K562 (cell line): ENCODE results near the gene FBXL4. TPM values are rescaled to one million over a fixed set of nuclear protein-coding genes. Genes with fewer than 3 reads are reported as not detected.
"Not testable (repeated sequence)": the region's sequence is repeated elsewhere in the genome, so short reads cannot be mapped to it uniquely, and the experiment has no call there.

ENCODE experiments used
- ATAC-seq: fragments of 200-7000 bp; cut with Tn5 transposase; 3 replicates; pipeline ENCODE4 v1.9.1; 2020; ENCODE audit warnings: moderate library complexity
- BruUV-seq: library from RNA; stranded (reverse); fragments of 400-500 nt; replicated peaks from 2 replicates; lab custom pipeline; 2021; lab: Mats Ljungman, UMichigan
- CTCF ChIA-PET: fragments of 300-600 bp; formaldehyde crosslinking; extraction: SDS; loops from one replicate; lab custom pipeline; 2021; ENCODE audit warnings: low intra/inter-chr PET ratio; lab: Yijun Ruan, JAX
- POLR2A ChIA-PET: fragments of 300-600, 350-650 bp; sonication (Branson Sonifier 250); formaldehyde crosslinking; extraction: SDS; loops from one replicate; lab custom pipeline; 2021; ENCODE audit warnings: antibody characterized with exemption, inconsistent platforms; lab: Yijun Ruan, JAX
- DNase-seq, 4 experiments: peaks; one replicate each; pipeline versions ENCODE4 v3.0.0 to v3.0.0-alpha.2; 2011 to 2018; ENCODE audit warnings: low spot score in 3 of 4, mixed read lengths in 3 of 4; ENCODE audit errors: extremely low read depth in 1 of 4
- FAIRE-seq: peaks from 2 replicates; lab custom pipeline; 2011; peaks lifted over from hg19 to GRCh38; lab: Jason Lieb, UNC
- H2AFZ ChIP-seq: 2 replicates; pipeline ENCODE4 v1.6.0; 2011; ENCODE audit warnings: low read depth, low read length, control low read depth, inconsistent platforms
- H3K27ac ChIP-seq: fragments of 200-600 bp; 3 replicates; pipeline ENCODE4 v1.8.0; 2011; ENCODE audit warnings: low read depth, mild to moderate bottlenecking, control low read depth, inconsistent platforms, low read length, moderate library complexity, mixed read lengths; ENCODE audit errors: extremely low read depth
- H3K27me3 ChIP-seq, 2 experiments: fragments of 300-600 bp in 1 of 2; 2 replicates in 1 of 2; 3 replicates in 1 of 2; pipeline versions ENCODE4 v1.6.0 to v1.8.0; 2011; ENCODE audit warnings: inconsistent platforms in 2 of 2, low read length in 2 of 2, mild to moderate bottlenecking in 1 of 2, mixed read lengths in 1 of 2, moderate library complexity in 1 of 2; ENCODE audit not compliant: control insufficient read depth in 2 of 2, insufficient read depth in 2 of 2
- H3K36me3 ChIP-seq: fragments of 300-600 bp; 3 replicates; pipeline ENCODE4 v1.8.0; 2011; ENCODE audit warnings: mild to moderate bottlenecking, low read length, inconsistent platforms; ENCODE audit not compliant: control insufficient read depth, insufficient read depth
- H3K4me1 ChIP-seq, 2 experiments: fragments of 200-600 bp in 1 of 2; replicated peaks in 1 of 2; 2 replicates in 1 of 2; 3 replicates in 1 of 2; pipeline versions ENCODE4 v1.5.1 to v1.8.0; 2011; ENCODE audit warnings: inconsistent platforms in 2 of 2, low read length in 2 of 2, mild to moderate bottlenecking in 1 of 2, mixed read lengths in 1 of 2, moderate library complexity in 1 of 2; ENCODE audit not compliant: control insufficient read depth in 2 of 2, insufficient read depth in 2 of 2
- H3K4me2 ChIP-seq: 2 replicates; pipeline ENCODE4 v1.6.1; 2011; ENCODE audit warnings: low read length, control low read depth, inconsistent platforms, mixed read lengths; ENCODE audit not compliant: insufficient read depth
- H3K4me3 ChIP-seq: fragments of 200-600 bp; sonication (generic), shearing (Covaris generic); 2 replicates; pipeline ENCODE4 v1.5.1; 2016; ENCODE audit warnings: control low read depth, inconsistent platforms
- H3K79me2 ChIP-seq: fragments of 200-600 bp; 3 replicates; pipeline ENCODE4 v1.8.0; 2011; ENCODE audit warnings: low read length, inconsistent platforms; ENCODE audit not compliant: control insufficient read depth, insufficient read depth
- H3K9ac ChIP-seq, 2 experiments: 2 replicates each; pipeline versions ENCODE4 v1.6.0 to v1.6.1; 2011; ENCODE audit warnings: low read depth in 2 of 2, low read length in 2 of 2, control low read depth in 1 of 2, inconsistent platforms in 1 of 2, mild to moderate bottlenecking in 1 of 2, mixed read lengths in 1 of 2; ENCODE audit not compliant: insufficient read depth in 1 of 2
- H3K9me1 ChIP-seq: one replicate; pipeline ENCODE4 v1.6.0; 2011; ENCODE audit warnings: inconsistent platforms, mild to moderate bottlenecking, low read length, moderate library complexity; ENCODE audit not compliant: control insufficient read depth, insufficient read depth
- H3K9me3 ChIP-seq: replicated peaks from 2 replicates; pipeline ENCODE4 v1.5.1; 2011; ENCODE audit warnings: low read depth, low read length, inconsistent platforms; ENCODE audit not compliant: control insufficient read depth, insufficient read depth
- H4K20me1 ChIP-seq: replicated peaks from 2 replicates; pipeline ENCODE4 v1.6.1; 2011; ENCODE audit warnings: low read length, inconsistent platforms, mixed read lengths; ENCODE audit not compliant: control insufficient read depth, insufficient read depth
- CHD1 ChIP-seq: fragments of 200-600 bp; sonication (generic); IDR thresholded peaks from one replicate; pipeline ENCODE4 v1.6.1; 2012; ENCODE audit warnings: mild to moderate bottlenecking, moderate library complexity, low read length, inconsistent platforms
- ELK1 ChIP-seq: sonication (generic); formaldehyde crosslinking; IDR thresholded peaks from 2 replicates; pipeline ENCODE4 v1.8.1; 2022; ENCODE audit warnings: missing genetic modification reagents
- HMG20A ChIP-seq: fragments of 450-650 bp; formaldehyde crosslinking; conservative IDR thresholded peaks from 2 replicates; pipeline ENCODE4 v1.4.0; 2020; ENCODE audit warnings: mild to moderate bottlenecking, mixed read lengths
- MAFK ChIP-seq: IDR thresholded peaks from 2 replicates; pipeline ENCODE4 v1.6.1; 2011; ENCODE audit warnings: low read length, improper control_type of control experiment
- NUFIP1 ChIP-seq: fragments of 450-650 bp; IDR thresholded peaks from 2 replicates; pipeline ENCODE4 v1.6.1; 2018; ENCODE audit not compliant: partially characterized antibody
- POLR3G ChIP-seq: IDR thresholded peaks from 2 replicates; pipeline ENCODE4 v1.6.1; 2011; ENCODE audit not compliant: insufficient read length, insufficient replicate concordance; ENCODE audit errors: extremely low read depth
- RBM25 ChIP-seq: fragments of 200-400 bp; formaldehyde crosslinking; IDR thresholded peaks from 2 replicates; pipeline ENCODE4 v1.6.1; 2018; ENCODE audit warnings: low read length, low read depth, moderate library complexity; ENCODE audit not compliant: severe bottlenecking
- TCF3 ChIP-seq: sonication (generic); formaldehyde crosslinking; IDR thresholded peaks from 2 replicates; pipeline ENCODE4 v1.4.0; 2020; ENCODE audit warnings: mild to moderate bottlenecking, missing genetic modification reagents
- ZNF146 ChIP-seq: IDR thresholded peaks from one replicate; pipeline ENCODE4 v1.6.1; 2018; ENCODE audit warnings: missing compliant biosample characterization; ENCODE audit not compliant: unreplicated experiment
- WGBS: fragments of 100-300 bp; shearing (Covaris generic); methylation state at CpG from one replicate; pipeline ENCODE4 v1.1.6; 2016; ENCODE audit warnings: low coverage, mixed read lengths; ENCODE audit not compliant: insufficient coverage; ENCODE audit errors: missing lambda C conversion rate; 5-methylcytosine and 5-hydroxymethylcytosine counted together
- in situ Hi-C: fragments of 300-500 bp; cut with MboI; formaldehyde crosslinking; loops from 4 replicates; pipeline ENCODE4 v1.15.0; 2018; ENCODE audit warnings: inconsistent platforms, mixed read lengths
- intact Hi-C: fragments of 100-400 bp; cut with micrococcal nuclease; formaldehyde crosslinking; loops from 2 replicates; pipeline ENCODE4 v1.14.2; 2022
- polyA plus RNA-seq, 8 experiments: library from polyadenylated mRNA; depleted of rRNA in 4 of 8; stranded (reverse) in 5 of 8; unstranded in 3 of 8; fragments of >200 nt; fragmentation: Nextera tagmentation in 2 of 8; fragmentation: Illumina TruSeq in 1 of 8; extraction: Ambion mirVana in 2 of 8; extraction: Trizol in 1 of 8; gene quantifications; 2 replicates each; pipeline versions ENCODE4 v1.2.1 to v1.2.3, GENCODE V29; 2011 to 2014; ENCODE audit warnings: inconsistent platforms in 1 of 8, missing spikeins in 1 of 8
- total RNA-seq, 7 experiments: library from RNA; depleted of rRNA in 6 of 7; stranded (reverse); fragments of >200 nt in 6 of 7; fragmentation: Illumina TruSeq in 2 of 7; extraction: Trizol in 2 of 7; gene quantifications; 2 replicates each; pipeline versions ENCODE4 v1.2.1 to v1.2.3, GENCODE V29; 2011 to 2021; ENCODE audit warnings: low replicate concordance in 1 of 7

FBXL4 gene
- total and polyA plus RNA-seq, 9 of the 15 experiments (the other 6 are each of a cell fraction or from before 2014, with no cell fraction given), result 4.2 to 23.1 (median 7.7) TPM

GRCh38 chr6:98920904-98921431 is 26.8 kb downstream of the FBXL4 start:
- Histone ChIP-seq H2AFZ (no peak overlapping the region), H3K4me1 (no peaks in the 10 kb centered on the region), H3K27ac (no peak overlapping the region), H3K4me3 (no peak overlapping the region), H3K9me1 (no peaks in the 10 kb centered on the region), H3K36me3 (peaks cover 19% of the 10 kb centered on the region), H3K27me3 (no peaks in the 10 kb centered on the region), H3K4me2 (no peak overlapping the region), H4K20me1 (no peaks in the 10 kb centered on the region), H3K9me3 (no peaks in the 10 kb centered on the region), H3K9ac (no peak overlapping the region), H3K79me2 (no peaks in the 10 kb centered on the region; the same call in 2 of the 3 replicates)
- in situ Hi-C loops (no loop called here), intact Hi-C loops (no loop called here)
- TF ChIP-seq POLR3G (no peak), ZNF146 (no peak), TCF3 (CRISPR knock-in tag) (no peak), CHD1 (no peak), HMG20A (CRISPR knock-in tag) (no peak), MAFK (no peak), ELK1 (CRISPR knock-in tag) (no peak), NUFIP1 (no peak), RBM25 (no peak)
- POLR2A ChIA-PET, result interaction anchor here (1.3 kb wide), 1 partner anchor 20 kb away, joined by 3 read pairs; no protein-coding TSS in a partner anchor
- CTCF ChIA-PET, result no interaction called here
- BruUV-seq, result no TSS peak
- ATAC-seq (peak; percentile 33; the same call in 1 of the 3 replicates), FAIRE-seq (peak; percentile 11), DNase-seq (no peak)

GRCh38 chr6:98910946-98911345 is 36.8 kb downstream of the FBXL4 start:
- ATAC-seq, H3K36me3 ChIP-seq, BruUV-seq, H3K4me2 ChIP-seq, H3K79me2 ChIP-seq, FAIRE-seq, H2AFZ ChIP-seq, DNase-seq, H4K20me1 ChIP-seq, in situ Hi-C loops, H3K9me1 ChIP-seq, H3K27me3 ChIP-seq, intact Hi-C loops, H3K4me3 ChIP-seq, POLR2A ChIA-PET, CTCF ChIA-PET, H3K27ac ChIP-seq, H3K9ac ChIP-seq, H3K9me3 ChIP-seq, H3K4me1 ChIP-seq: not testable (repeated sequence)
- 85% methylated on average over 11 of the region's 13 CpGs for WGBS
